Endothelial cell of umbilical vein (primary cell): ENCODE results near the gene SPOCD1. TPM values are rescaled to one million over a fixed set of nuclear protein-coding genes. Genes with fewer than 3 reads are reported as not detected.
A peak's percentile ranks its signal among the peaks of the same experiment; 100 is the strongest.

Experiments
- BruUV-seq: library from RNA; stranded (reverse); fragments of 400-500 nt; replicated peaks from 2 replicates; lab custom pipeline; 2021; lab: Mats Ljungman, UMichigan
- CTCF ChIA-PET: fragments of 300-600, 350-600 bp; sonication (Branson Sonifier 250); formaldehyde crosslinking; loops from one replicate; lab custom pipeline; 2021; ENCODE audit warnings: antibody characterized with exemption, inconsistent platforms; lab: Charles Lee
- POLR2A ChIA-PET: fragments of 300-600, 350-600 bp; sonication (Branson Sonifier 250); formaldehyde crosslinking; loops from one replicate; lab custom pipeline; 2021; ENCODE audit warnings: antibody characterized with exemption, inconsistent platforms; lab: Charles Lee
- DNase-seq: peaks from one replicate; pipeline ENCODE4 v3.0.0-alpha.2; 2011; ENCODE audit warnings: low read depth, low spot score
- FAIRE-seq: peaks from 2 replicates; lab custom pipeline; 2011; peaks lifted over from hg19 to GRCh38; lab: Jason Lieb, UNC
- H2AFZ ChIP-seq: 2 replicates; pipeline ENCODE4 v1.6.0; 2012; ENCODE audit warnings: low read depth, low read length, control low read depth, inconsistent platforms
- H3K27ac ChIP-seq: 2 replicates; pipeline ENCODE4 v1.5.1; 2011; ENCODE audit warnings: low read depth, mild to moderate bottlenecking, control low read depth, low read length, moderate library complexity; ENCODE audit not compliant: insufficient read depth
- H3K27me3 ChIP-seq, 2 experiments: 2 replicates each; pipeline versions ENCODE4 v1.6.0 to v1.6.1; 2011; ENCODE audit warnings: low read length in 2 of 2, mixed read lengths in 1 of 2; ENCODE audit not compliant: control insufficient read depth in 2 of 2, insufficient read depth in 2 of 2
- H3K36me3 ChIP-seq, 2 experiments: 2 replicates in 1 of 2; 3 replicates in 1 of 2; pipeline ENCODE4 v1.5.1; 2011; ENCODE audit warnings: low read length in 2 of 2, mild to moderate bottlenecking in 1 of 2, moderate library complexity in 1 of 2; ENCODE audit not compliant: control insufficient read depth in 2 of 2, insufficient read depth in 2 of 2; ENCODE audit errors: extremely low read depth in 1 of 2
- H3K4me1 ChIP-seq: 3 replicates; pipeline ENCODE4 v1.5.1; 2011; ENCODE audit warnings: mild to moderate bottlenecking, low read length; ENCODE audit not compliant: control insufficient read depth, insufficient read depth; ENCODE audit errors: extremely low read depth
- H3K4me2 ChIP-seq: 2 replicates; pipeline ENCODE4 v1.6.1; 2011; ENCODE audit warnings: low read length, control low read depth, mixed read lengths; ENCODE audit not compliant: insufficient read depth
- H3K4me3 ChIP-seq, 3 experiments: fragments of 200-600 bp in 1 of 3; sonication (generic), shearing (Covaris generic) in 1 of 3; replicated peaks in 1 of 3; 2 replicates each; pipeline ENCODE4 v1.5.1; 2011 to 2016; ENCODE audit warnings: control low read depth in 3 of 3, low read length in 3 of 3, mild to moderate bottlenecking in 2 of 3, inconsistent platforms in 1 of 3, low read depth in 1 of 3, moderate library complexity in 1 of 3; ENCODE audit not compliant: insufficient read depth in 1 of 3
- H3K79me2 ChIP-seq: 2 replicates; pipeline ENCODE4 v1.6.0; 2012; ENCODE audit warnings: low read length, inconsistent platforms; ENCODE audit not compliant: control insufficient read depth, insufficient read depth
- H3K9ac ChIP-seq: replicated peaks from 2 replicates; pipeline ENCODE3; 2011; ENCODE audit warnings: low read length, control low read depth; ENCODE audit not compliant: insufficient read depth; ENCODE audit errors: extremely low read depth
- H3K9me1 ChIP-seq: replicated peaks from 3 replicates; pipeline ENCODE4 v1.6.0; 2011; ENCODE audit warnings: mild to moderate bottlenecking, low read length; ENCODE audit not compliant: control insufficient read depth, insufficient read depth; ENCODE audit errors: extremely low read depth
- H3K9me3 ChIP-seq: replicated peaks from 2 replicates; pipeline ENCODE4 v1.5.1; 2012; ENCODE audit warnings: low read length, inconsistent platforms; ENCODE audit not compliant: control insufficient read depth, insufficient read depth
- H4K20me1 ChIP-seq: replicated peaks from 2 replicates; pipeline ENCODE3; 2011; ENCODE audit warnings: mild to moderate bottlenecking, low read length; ENCODE audit not compliant: control insufficient read depth, insufficient read depth; ENCODE audit errors: extremely low read depth
- CTCF ChIP-seq, 2 donors: IDR thresholded peaks; 1 replicate in 1 of 2; 2 replicates in 1 of 2; pipeline ENCODE4 v1.5.1; 2011; ENCODE audit warnings: low read length in 2 of 2, mild to moderate bottlenecking in 2 of 2, moderate library complexity in 2 of 2, control low read depth in 1 of 2, inconsistent platforms in 1 of 2, low read depth in 1 of 2; ENCODE audit not compliant: insufficient read depth in 1 of 2; ENCODE audit errors: extremely low read depth in 1 of 2
- EZH2 ChIP-seq: IDR thresholded peaks from 2 replicates; pipeline ENCODE4 v1.6.1; 2012; ENCODE audit warnings: borderline replicate concordance, low read depth, mild to moderate bottlenecking, moderate library complexity, low read length, inconsistent platforms; ENCODE audit not compliant: severe bottlenecking
- FOS ChIP-seq: IDR thresholded peaks from 2 replicates; pipeline ENCODE4 v1.6.1; 2011; ENCODE audit warnings: mild to moderate bottlenecking, low read length, moderate library complexity, borderline replicate concordance; ENCODE audit not compliant: insufficient read depth
- GATA2 ChIP-seq: IDR thresholded peaks from 2 replicates; pipeline ENCODE4 v1.7.0; 2011; ENCODE audit warnings: low read depth, mild to moderate bottlenecking, moderate library complexity, mixed read lengths, low read length; ENCODE audit not compliant: insufficient read length, insufficient read depth
- JUN ChIP-seq: IDR thresholded peaks from 2 replicates; pipeline ENCODE4 v1.6.1; 2011; ENCODE audit warnings: borderline replicate concordance, low read depth; ENCODE audit not compliant: insufficient read length, insufficient read depth
- MAX ChIP-seq: IDR thresholded peaks from 2 replicates; pipeline ENCODE4 v1.6.1; 2011; ENCODE audit not compliant: insufficient read depth, insufficient read length
- MYC ChIP-seq: IDR thresholded peaks from one replicate; pipeline ENCODE4 v1.6.1; 2011; ENCODE audit warnings: mild to moderate bottlenecking, low read depth, low read length
- POLR2A ChIP-seq: IDR thresholded peaks from 2 replicates; pipeline ENCODE4 v1.6.1; 2012; ENCODE audit warnings: low read depth, mild to moderate bottlenecking, control low read depth, low read length
- POLR2AphosphoS5 ChIP-seq: IDR thresholded peaks from 2 replicates; pipeline ENCODE4 v1.6.1; 2012; ENCODE audit warnings: low read depth, mild to moderate bottlenecking, control low read depth, low read length, moderate library complexity; ENCODE audit not compliant: insufficient read depth
- dilution Hi-C: fragments of 300-500 bp; cut with MboI; formaldehyde crosslinking; loops from one replicate; pipeline ENCODE4 v1.15.0; 2019; ENCODE audit warnings: low sequenced_read_pairs; ENCODE audit not compliant: extremely low pct_ligation_motif_present
- intact Hi-C: fragments of 100-400 bp; cut with micrococcal nuclease; formaldehyde crosslinking; loops from one replicate; pipeline ENCODE4 v1.10.0; 2022
- polyA plus RNA-seq, 4 experiments: library from polyadenylated mRNA; depleted of rRNA in 3 of 4; stranded (reverse) in 3 of 4; unstranded in 1 of 4; fragments of >200 nt; gene quantifications; 2 replicates each; pipeline versions ENCODE4 v1.2.1 to v1.2.3, GENCODE V29; 2011 to 2012; ENCODE audit warnings: missing spikeins in 1 of 4
- total RNA-seq: library from RNA; stranded (reverse); gene quantifications from 2 replicates; pipeline ENCODE4 v1.2.3, GENCODE V29; 2021

Gene SPOCD1
- total and polyA plus RNA-seq, 2 donors (not counting 3 experiments of a cell fraction or from before 2014, with no cell fraction given): 0.27 to 33.0 TPM

GRCh38 chr1:31797216-31797615, 18.6 kb downstream of the SPOCD1 start:
- H3K4me1 ChIP-seq: peaks cover 30% of the 10 kb centered on the region
- H3K36me3 ChIP-seq: no peaks in the 10 kb centered on the region
- H3K4me2 ChIP-seq: peak overlapping the region; percentile 88
- DNase-seq: no peak
- no TSS peak for BruUV-seq
- dilution Hi-C loops (no loop called here), intact Hi-C loops (no loop called here)
- peak overlapping the region; percentile 52 for H3K9ac ChIP-seq
- no peaks in the 10 kb centered on the region for H3K9me3 ChIP-seq
- peaks cover 38% of the 10 kb centered on the region for H3K79me2 ChIP-seq
- FAIRE-seq: no peak
- POLR2A ChIA-PET: no interaction called here
- CTCF ChIA-PET: interaction anchor here (1.2 to 5.0 kb wide), 4 partner anchors 8 to 167 kb away, joined by 4 to 49 read pairs (median 18); partner anchors contain the start of gene PTP4A2
- peak overlapping the region; percentile 17 to 97 (median 59) for H3K4me3 ChIP-seq
- no peaks in the 10 kb centered on the region for H3K9me1 ChIP-seq
- H4K20me1 ChIP-seq: no peaks in the 10 kb centered on the region
- no peaks in the 10 kb centered on the region for H3K27me3 ChIP-seq
- TF ChIP-seq FOS (no peak), JUN (no peak), POLR2AphosphoS5 (no peak), CTCF (IDR thresholded peaks at IDR 0.05; ENCODE audit: extremely low read depth in 1 of 2, insufficient read depth in 1 of 2, low read depth in 1 of 2, low read length in 2 of 2) (no peak), MAX (no peak), MYC (no peak), EZH2 (no peak), GATA2 (no peak), POLR2A (no peak)
- H3K27ac ChIP-seq: peak overlapping the region; percentile 54
- H2AFZ ChIP-seq: no peak overlapping the region
